ENCODE data around the gene RAET1L.
"Not testable (repeated sequence)": the region's sequence is repeated elsewhere in the genome, so short reads cannot be mapped to it uniquely, and the experiment has no call there.

The RAET1L gene

DNA sequence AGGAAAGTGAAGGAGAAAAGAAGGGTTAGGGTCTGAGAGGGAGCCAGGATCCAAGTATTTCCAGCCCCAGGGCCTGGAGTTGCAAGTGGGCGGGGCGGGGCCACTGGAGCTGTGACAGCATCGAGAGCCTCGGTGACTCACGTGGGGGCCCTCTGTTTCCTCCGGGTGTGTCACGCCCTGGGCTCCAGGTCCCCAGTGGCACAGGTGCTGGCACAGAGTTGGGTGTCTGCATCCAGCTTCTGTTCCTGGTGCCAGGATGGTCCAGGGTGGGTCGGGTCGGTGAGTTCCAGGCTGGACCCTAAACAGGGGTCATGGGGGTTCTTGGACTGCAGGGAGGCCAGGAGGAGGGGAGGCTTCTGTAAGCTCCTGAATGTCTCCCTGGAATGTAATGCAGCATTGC, 16.7 kb downstream of the RAET1L start:
- H3K9me3 ChIP-seq (ENCODE audit: control insufficient read depth in 5 of 5, low read length in 5 of 5) = no peaks in the 10 kb centered on the region
- peaks cover 9 to 32% (median 25%) of the 10 kb centered on the region in 5 donors for H3K27me3 ChIP-seq (ENCODE audit: control insufficient read depth in 5 of 5, insufficient read depth in 4 of 5, low read length in 5 of 5)
- H3K36me3 ChIP-seq (ENCODE audit: control insufficient read depth in 5 of 5, insufficient read depth in 5 of 5, low read length in 5 of 5) = no peaks in the 10 kb centered on the region
- no peak overlapping the region for H3K27ac ChIP-seq (ENCODE audit: low read depth, low read length)
- peaks cover 0 to 18% (median 13%) of the 10 kb centered on the region in 5 donors for H3K4me1 ChIP-seq (ENCODE audit: control insufficient read depth in 5 of 5, insufficient read depth in 5 of 5, low read length in 5 of 5)
- no peak overlapping the region for H3K4me3 ChIP-seq (ENCODE audit: low read depth in 1 of 5, low read length in 5 of 5)
- H3K9ac ChIP-seq (ENCODE audit: low read length in 5 of 5) = no peak overlapping the region

DNA sequence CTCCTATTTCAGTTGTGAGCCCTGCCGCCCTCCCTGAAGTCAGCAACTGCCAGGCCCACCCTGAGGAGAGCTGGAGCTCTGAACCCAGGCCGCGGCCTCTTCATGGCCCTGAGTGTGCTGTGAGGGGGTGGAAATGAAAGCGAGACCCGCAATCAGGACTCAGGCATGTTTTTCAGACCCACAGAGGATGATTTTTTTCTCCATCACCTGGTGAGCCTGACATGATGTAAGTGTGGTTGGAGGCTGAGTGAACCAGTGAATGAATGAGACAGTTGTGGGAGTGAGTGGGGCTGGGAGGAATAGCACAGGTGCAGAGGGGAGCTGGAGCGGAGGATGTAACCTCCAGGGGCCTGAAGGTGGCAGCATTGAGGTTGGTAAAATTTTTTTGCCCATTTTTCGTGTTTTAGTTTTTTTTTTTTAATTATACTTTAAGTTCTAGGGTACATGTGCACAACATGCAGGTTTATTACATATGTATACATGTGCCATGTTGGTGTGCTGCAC, 18.3 kb downstream of the RAET1L start:
- H3K27ac ChIP-seq (ENCODE audit: low read depth, low read length) = no peak overlapping the region

DNA sequence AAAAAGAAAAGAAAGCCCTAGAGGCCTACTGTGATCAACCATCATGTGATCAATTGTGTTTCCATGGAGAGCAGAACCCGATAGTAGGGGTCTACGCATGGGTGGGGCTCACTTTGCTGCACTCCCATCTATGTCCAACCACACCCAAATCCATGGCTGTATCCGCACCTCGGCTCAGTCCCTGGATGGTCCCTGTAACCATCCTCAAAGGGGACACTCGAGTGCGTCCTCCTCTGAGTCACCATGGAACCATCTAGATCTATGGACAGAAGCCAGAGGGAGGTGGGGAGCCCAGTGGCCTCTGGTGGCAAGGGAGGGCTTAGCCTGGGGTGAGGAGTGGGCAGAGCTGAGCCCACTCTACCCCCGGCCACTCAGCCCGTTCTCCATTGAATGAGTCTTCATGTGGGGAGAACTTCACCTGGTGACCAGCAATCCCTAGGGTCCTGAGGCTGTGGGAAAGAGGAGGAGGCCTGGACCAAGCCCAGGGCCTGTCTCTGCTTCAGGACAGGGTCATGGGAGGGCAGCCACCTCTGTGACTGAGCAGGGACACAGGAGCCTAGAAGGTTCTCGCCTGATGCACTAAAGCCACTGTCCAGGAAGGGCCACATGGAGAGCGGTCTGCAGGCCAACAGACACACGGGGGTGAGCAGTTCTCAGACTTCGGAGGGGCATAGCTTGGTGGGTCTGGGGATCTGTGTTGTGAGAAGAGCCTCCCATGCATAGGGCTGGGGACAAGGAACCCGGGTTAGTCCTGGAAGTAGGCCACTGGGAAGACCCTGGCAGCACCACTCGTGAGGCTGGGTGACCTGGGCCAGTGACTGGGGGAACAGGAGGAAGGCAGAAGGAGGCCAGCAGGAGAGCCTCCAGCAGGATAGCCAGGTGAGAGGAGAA, 19.3 kb downstream of the RAET1L start:
- no peak overlapping the region for H3K27ac ChIP-seq (ENCODE audit: low read depth, low read length)
- H3K36me3 ChIP-seq (ENCODE audit: control insufficient read depth in 5 of 5, insufficient read depth in 5 of 5, low read length in 5 of 5) = no peaks in the 10 kb centered on the region
- peaks cover 0 to 18% (median 13%) of the 10 kb centered on the region in 5 donors for H3K4me1 ChIP-seq (ENCODE audit: control insufficient read depth in 5 of 5, insufficient read depth in 5 of 5, low read length in 5 of 5)
- peak overlapping the region in 3 of 5 donors; percentile 4 to 56 (median 51) for H3K9ac ChIP-seq (ENCODE audit: low read length in 5 of 5)
- H3K9me3 ChIP-seq (ENCODE audit: control insufficient read depth in 5 of 5, low read length in 5 of 5) = no peaks in the 10 kb centered on the region
- peaks cover 5 to 27% (median 21%) of the 10 kb centered on the region in 5 donors for H3K27me3 ChIP-seq (ENCODE audit: control insufficient read depth in 5 of 5, insufficient read depth in 4 of 5, low read length in 5 of 5)
- peak overlapping the region; percentile 59 to 75 (median 68) for H3K4me3 ChIP-seq (ENCODE audit: low read depth in 1 of 5, low read length in 5 of 5)

More for the DNA sequence above, 18.3 kb downstream of the RAET1L start:
- Histone ChIP-seq H3K9ac (ENCODE audit: low read length in 5 of 5) (no peak overlapping the region), H3K9me3 (ENCODE audit: control insufficient read depth in 5 of 5, low read length in 5 of 5) (no peaks in the 10 kb centered on the region), H3K27me3 (ENCODE audit: control insufficient read depth in 5 of 5, insufficient read depth in 4 of 5, low read length in 5 of 5) (peaks cover 5 to 27% (median 18%) of the 10 kb centered on the region in 5 donors), H3K36me3 (ENCODE audit: control insufficient read depth in 5 of 5, insufficient read depth in 5 of 5, low read length in 5 of 5) (no peaks in the 10 kb centered on the region), H3K4me1 (ENCODE audit: control insufficient read depth in 5 of 5, insufficient read depth in 5 of 5, low read length in 5 of 5) (peaks cover 0 to 18% (median 13%) of the 10 kb centered on the region in 5 donors), H3K4me3 (ENCODE audit: low read depth in 1 of 5, low read length in 5 of 5) (no peak overlapping the region)

DNA sequence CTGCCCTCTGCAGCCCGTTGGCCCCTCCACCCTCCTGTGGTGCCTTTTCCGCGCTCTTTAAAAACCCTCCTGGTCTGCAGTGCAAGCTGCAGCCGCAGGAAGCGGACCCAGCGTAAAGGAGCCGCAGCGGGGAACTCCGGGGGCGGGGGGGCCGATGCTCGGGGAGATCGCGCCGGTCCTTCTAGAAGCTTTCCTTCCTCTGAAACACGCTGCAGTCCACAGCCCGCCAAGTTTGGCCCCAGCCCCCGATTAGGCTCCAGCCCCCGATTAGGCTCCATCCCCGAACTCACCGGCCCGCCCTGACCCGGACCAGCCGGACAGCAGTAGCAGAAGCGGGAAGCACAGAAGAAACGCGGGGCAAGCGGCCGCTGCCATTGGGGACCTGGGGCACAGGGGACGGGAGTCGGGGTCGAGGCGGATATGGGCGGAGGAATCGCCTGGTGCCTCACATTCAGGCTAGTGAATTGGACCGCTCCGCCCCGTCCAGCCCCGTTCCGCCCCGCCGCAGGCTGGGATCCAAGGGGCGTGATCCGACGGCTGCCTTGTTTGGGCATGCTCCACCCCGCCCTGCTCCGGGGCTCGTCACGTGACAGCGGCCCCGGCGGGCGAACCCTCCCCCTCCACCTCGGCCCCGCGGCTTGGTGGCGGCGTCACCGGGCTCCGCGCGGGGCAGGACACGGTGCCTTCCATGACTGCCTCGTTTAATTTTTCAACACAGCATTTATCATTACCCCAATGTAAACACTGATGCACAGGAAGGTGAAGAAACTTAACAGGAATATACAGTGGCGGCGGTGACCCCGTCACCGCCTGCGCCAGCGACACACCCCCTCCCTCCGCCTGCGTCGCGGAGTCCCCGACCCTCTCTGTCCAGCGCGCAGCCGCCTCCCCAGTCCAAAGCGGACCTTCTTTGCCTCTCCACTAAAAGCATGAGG, 20.3 kb downstream of the RAET1L start:
- H3K9ac ChIP-seq (ENCODE audit: low read length in 5 of 5) = peak overlapping the region in 3 of 5 donors; percentile 4 to 56 (median 51)
- H3K4me1 ChIP-seq (ENCODE audit: control insufficient read depth in 5 of 5, insufficient read depth in 5 of 5, low read length in 5 of 5) = peaks cover 0 to 18% (median 13%) of the 10 kb centered on the region in 5 donors
- no peaks in the 10 kb centered on the region for H3K36me3 ChIP-seq (ENCODE audit: control insufficient read depth in 5 of 5, insufficient read depth in 5 of 5, low read length in 5 of 5)
- H3K4me3 ChIP-seq (ENCODE audit: low read depth in 1 of 5, low read length in 5 of 5) = peak overlapping the region; percentile 59 to 75 (median 68)
- H3K27me3 ChIP-seq (ENCODE audit: control insufficient read depth in 5 of 5, insufficient read depth in 4 of 5, low read length in 5 of 5) = peaks cover 5 to 27% (median 18%) of the 10 kb centered on the region in 5 donors
- H3K27ac ChIP-seq (ENCODE audit: low read depth, low read length) = no peak overlapping the region
- H3K9me3 ChIP-seq (ENCODE audit: control insufficient read depth in 5 of 5, low read length in 5 of 5) = no peaks in the 10 kb centered on the region

DNA sequence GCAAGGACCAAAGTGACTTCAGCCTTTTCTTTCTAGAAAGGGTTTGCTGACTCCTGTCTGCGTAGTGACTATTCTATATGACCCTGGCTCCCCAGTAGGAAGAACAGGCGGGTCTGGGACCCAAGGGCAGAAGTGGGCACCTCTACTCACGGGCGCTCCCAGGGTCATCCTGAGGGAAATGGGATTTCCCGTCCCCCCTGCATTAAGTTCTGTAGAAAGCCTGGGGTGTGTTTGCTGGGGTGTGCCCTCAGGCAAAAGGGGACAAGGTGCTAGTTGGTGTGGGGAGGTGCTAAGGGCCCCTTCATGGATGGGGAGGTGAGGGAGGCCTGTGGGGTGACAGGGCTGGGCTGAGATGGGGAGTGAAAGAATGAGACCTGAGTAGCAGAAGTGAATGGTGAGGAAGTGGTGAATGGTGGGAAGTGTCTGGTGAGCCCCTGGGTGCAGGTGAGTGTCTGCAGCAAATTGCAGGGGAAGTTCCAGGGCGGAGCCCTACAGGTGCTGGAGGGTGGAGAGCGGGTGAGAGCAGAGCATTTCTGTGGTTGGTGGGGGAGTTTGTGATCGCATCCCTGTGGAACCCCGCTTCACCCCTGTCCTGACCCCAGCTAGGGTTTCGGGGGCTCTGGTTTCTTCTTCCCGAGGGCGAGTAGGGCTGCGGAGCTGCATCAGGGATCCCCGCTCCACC, 21.1 kb downstream of the RAET1L start:
- Histone ChIP-seq H3K36me3 (ENCODE audit: control insufficient read depth in 5 of 5, insufficient read depth in 5 of 5, low read length in 5 of 5) (no peaks in the 10 kb centered on the region), H3K27ac (ENCODE audit: low read depth, low read length) (no peak overlapping the region), H3K9ac (ENCODE audit: low read length in 5 of 5) (no peak overlapping the region), H3K4me3 (ENCODE audit: low read depth in 1 of 5, low read length in 5 of 5) (peak overlapping the region; percentile 22 to 75 (median 68)), H3K27me3 (ENCODE audit: control insufficient read depth in 5 of 5, insufficient read depth in 4 of 5, low read length in 5 of 5) (peaks cover 3 to 32% (median 18%) of the 10 kb centered on the region in 5 donors), H3K4me1 (ENCODE audit: control insufficient read depth in 5 of 5, insufficient read depth in 5 of 5, low read length in 5 of 5) (peaks cover 0 to 18% (median 13%) of the 10 kb centered on the region in 5 donors), H3K9me3 (ENCODE audit: control insufficient read depth in 5 of 5, low read length in 5 of 5) (no peaks in the 10 kb centered on the region)

DNA sequence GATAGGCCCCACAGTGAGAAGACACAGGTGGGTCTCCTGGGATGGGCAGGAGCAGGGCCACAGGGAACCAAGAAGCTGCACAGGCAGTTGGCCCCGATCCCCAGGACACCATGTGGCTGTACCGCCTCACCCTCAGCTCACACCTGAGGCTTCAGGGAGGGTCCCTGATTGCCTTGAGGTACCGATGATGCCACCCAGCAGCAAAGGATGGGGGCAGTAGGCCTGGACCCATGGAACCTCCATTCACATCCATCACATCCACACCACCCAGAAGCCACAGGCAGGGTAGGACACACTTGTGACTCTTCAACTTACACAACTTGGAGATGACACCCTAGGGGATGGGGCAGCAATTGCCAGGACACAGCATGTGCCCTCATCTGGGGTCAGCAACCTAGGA, 21.7 kb downstream of the RAET1L start:
- peaks cover 0 to 18% (median 13%) of the 10 kb centered on the region in 5 donors for H3K4me1 ChIP-seq (ENCODE audit: control insufficient read depth in 5 of 5, insufficient read depth in 5 of 5, low read length in 5 of 5)
- H3K27me3 ChIP-seq (ENCODE audit: control insufficient read depth in 5 of 5, insufficient read depth in 4 of 5, low read length in 5 of 5) = peaks cover 3 to 29% (median 15%) of the 10 kb centered on the region in 5 donors
- not testable (repeated sequence) for H3K36me3 ChIP-seq (ENCODE audit: control insufficient read depth in 5 of 5, insufficient read depth in 5 of 5, low read length in 5 of 5); H3K4me3 ChIP-seq (ENCODE audit: low read depth in 1 of 5, low read length in 5 of 5); H3K9ac ChIP-seq (ENCODE audit: low read length in 5 of 5); H3K27ac ChIP-seq (ENCODE audit: low read depth, low read length); H3K9me3 ChIP-seq (ENCODE audit: control insufficient read depth in 5 of 5, low read length in 5 of 5)

DNA sequence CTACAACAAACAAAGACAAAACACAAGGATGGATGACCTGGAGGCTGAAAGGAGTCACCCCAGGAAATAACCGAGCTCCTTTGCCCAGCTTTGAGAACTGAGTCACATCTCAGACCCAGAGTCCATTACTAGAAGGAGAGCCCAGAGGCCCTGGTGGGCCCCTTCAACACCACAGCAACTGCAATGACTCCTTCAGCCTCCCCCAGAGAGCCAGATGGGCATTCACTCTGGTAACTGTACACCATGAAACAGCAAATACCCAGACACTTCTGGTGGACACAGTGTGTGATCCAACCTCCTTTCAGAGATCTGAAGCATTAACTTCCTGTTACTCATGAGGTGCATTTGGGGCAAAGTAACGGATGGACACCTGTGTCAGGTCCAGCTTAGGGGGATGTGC, 22.6 kb downstream of the RAET1L start:
- H3K4me3 ChIP-seq (ENCODE audit: low read depth in 1 of 5, low read length in 5 of 5) = no peak overlapping the region
- H3K27ac ChIP-seq (ENCODE audit: low read depth, low read length) = no peak overlapping the region
- peaks cover 0 to 18% (median 13%) of the 10 kb centered on the region in 5 donors for H3K4me1 ChIP-seq (ENCODE audit: control insufficient read depth in 5 of 5, insufficient read depth in 5 of 5, low read length in 5 of 5)
- H3K27me3 ChIP-seq (ENCODE audit: control insufficient read depth in 5 of 5, insufficient read depth in 4 of 5, low read length in 5 of 5) = peaks cover 0 to 30% (median 11%) of the 10 kb centered on the region in 5 donors
- no peaks in the 10 kb centered on the region for H3K9me3 ChIP-seq (ENCODE audit: control insufficient read depth in 5 of 5, low read length in 5 of 5)
- H3K36me3 ChIP-seq (ENCODE audit: control insufficient read depth in 5 of 5, insufficient read depth in 5 of 5, low read length in 5 of 5) = no peaks in the 10 kb centered on the region
- H3K9ac ChIP-seq (ENCODE audit: low read length in 5 of 5) = no peak overlapping the region

DNA sequence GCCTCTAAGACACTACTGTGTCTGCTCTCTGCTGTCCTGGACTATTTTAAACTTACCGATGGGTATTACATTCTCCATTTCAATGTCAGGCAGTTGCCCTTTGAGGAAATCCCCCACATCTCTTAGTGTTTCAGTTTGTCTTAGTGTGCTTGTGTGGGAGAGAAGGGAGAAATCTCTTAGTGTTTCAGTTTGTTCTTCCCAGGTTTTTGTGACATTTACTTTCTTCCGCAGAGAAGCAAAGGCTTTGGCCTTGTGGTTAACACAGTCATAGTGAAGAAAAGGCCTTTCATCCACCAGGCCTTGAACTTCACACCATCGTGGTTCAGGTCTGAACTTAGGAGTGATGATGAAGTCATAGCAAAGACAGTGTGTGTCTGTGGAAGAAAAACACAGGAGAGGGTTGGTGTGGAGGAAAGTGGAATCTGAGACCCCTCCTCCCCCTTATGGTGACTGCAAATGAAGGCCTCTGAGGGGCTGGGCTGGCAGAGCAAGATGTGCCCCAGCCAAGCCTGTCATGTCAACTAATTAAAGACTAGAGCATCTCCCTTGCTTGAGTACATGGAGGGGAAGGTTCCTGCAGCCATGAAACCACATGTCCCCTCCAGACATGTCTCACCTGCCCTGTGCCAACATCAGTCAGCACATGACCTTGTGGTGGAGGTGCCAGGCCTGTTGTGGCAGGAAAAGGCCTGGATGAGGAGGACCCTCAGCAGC, 23.9 kb downstream of the RAET1L start:
- no peaks in the 10 kb centered on the region for H3K36me3 ChIP-seq (ENCODE audit: control insufficient read depth in 5 of 5, insufficient read depth in 5 of 5, low read length in 5 of 5)
- no peak overlapping the region for H3K4me3 ChIP-seq (ENCODE audit: low read depth in 1 of 5, low read length in 5 of 5)
- no peak overlapping the region for H3K9ac ChIP-seq (ENCODE audit: low read length in 5 of 5)
- no peak overlapping the region for H3K27ac ChIP-seq (ENCODE audit: low read depth, low read length)
- peaks cover 2 to 34% (median 11%) of the 10 kb centered on the region in 5 donors for H3K27me3 ChIP-seq (ENCODE audit: control insufficient read depth in 5 of 5, insufficient read depth in 4 of 5, low read length in 5 of 5)
- no peaks in the 10 kb centered on the region for H3K9me3 ChIP-seq (ENCODE audit: control insufficient read depth in 5 of 5, low read length in 5 of 5)
- H3K4me1 ChIP-seq (ENCODE audit: control insufficient read depth in 5 of 5, insufficient read depth in 5 of 5, low read length in 5 of 5) = peaks cover 0 to 18% (median 13%) of the 10 kb centered on the region in 5 donors

DNA sequence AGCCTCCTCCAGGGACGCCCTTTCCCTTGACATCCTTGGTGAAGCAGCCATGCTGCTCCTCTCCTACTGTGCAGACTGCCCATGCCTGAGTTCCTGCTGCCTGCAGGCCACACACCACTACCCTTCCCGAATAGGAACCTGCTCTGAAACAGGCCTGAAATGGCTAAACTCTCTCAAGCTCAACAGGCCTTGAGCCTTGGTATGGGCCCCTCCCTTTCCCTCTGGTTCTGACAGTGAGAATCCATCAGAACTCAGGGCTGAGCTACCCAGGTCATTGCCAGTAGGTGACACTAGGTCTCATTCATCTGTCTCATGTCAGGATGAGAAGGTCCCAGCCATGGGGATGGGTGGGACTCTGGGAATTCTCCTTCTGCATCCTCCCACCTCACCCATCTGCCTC, 25.7 kb downstream of the RAET1L start:
- H3K9ac ChIP-seq (ENCODE audit: low read length in 5 of 5) = no peak overlapping the region
- H3K4me3 ChIP-seq (ENCODE audit: low read depth in 1 of 5, low read length in 5 of 5) = no peak overlapping the region
- peaks cover 19 to 49% (median 27%) of the 10 kb centered on the region in 5 donors for H3K27me3 ChIP-seq (ENCODE audit: control insufficient read depth in 5 of 5, insufficient read depth in 4 of 5, low read length in 5 of 5)
- H3K9me3 ChIP-seq (ENCODE audit: control insufficient read depth in 5 of 5, low read length in 5 of 5) = no peaks in the 10 kb centered on the region
- no peak overlapping the region for H3K27ac ChIP-seq (ENCODE audit: low read depth, low read length)
- H3K36me3 ChIP-seq (ENCODE audit: control insufficient read depth in 5 of 5, insufficient read depth in 5 of 5, low read length in 5 of 5) = no peaks in the 10 kb centered on the region
- peaks cover 0 to 6% (median 4%) of the 10 kb centered on the region in 5 donors for H3K4me1 ChIP-seq (ENCODE audit: control insufficient read depth in 5 of 5, insufficient read depth in 5 of 5, low read length in 5 of 5)
